GM12892 (cell line): ENCODE measurements around the gene CP.

Experiments
- POLR2A ChIP-seq: IDR thresholded peaks from 2 replicates; pipeline ENCODE4 v1.6.1; 2011; ENCODE audit warnings: low read depth, low read length, control low read depth
- POLR2AphosphoS5 ChIP-seq: IDR thresholded peaks from 2 replicates; pipeline ENCODE4 v1.6.1; 2011; ENCODE audit warnings: low read depth, low read length, control low read depth
- TAF1 ChIP-seq: IDR thresholded peaks from 2 replicates; pipeline ENCODE4 v1.6.1; 2011; ENCODE audit warnings: low read depth, mild to moderate bottlenecking, control low read depth, low read length, borderline replicate concordance

- no peak for TF ChIP-seq POLR2A
- no peak for TF ChIP-seq POLR2AphosphoS5
- TF ChIP-seq TAF1 = no peak
These were observed 4.3 kb downstream of the CP start for GRCh38 chr3:149217347-149217746.
